SK-N-DZ (cell line): ENCODE measurements around the gene CDYL.
"Not testable (repeated sequence)": the region's sequence is repeated elsewhere in the genome, so short reads cannot be mapped to it uniquely, and the experiment has no call there.

Experiments
- DNase-seq: peaks from one replicate; pipeline ENCODE4 v3.0.0-alpha.2; 2015; ENCODE audit warnings: low spot score

The CDYL gene

DNA sequence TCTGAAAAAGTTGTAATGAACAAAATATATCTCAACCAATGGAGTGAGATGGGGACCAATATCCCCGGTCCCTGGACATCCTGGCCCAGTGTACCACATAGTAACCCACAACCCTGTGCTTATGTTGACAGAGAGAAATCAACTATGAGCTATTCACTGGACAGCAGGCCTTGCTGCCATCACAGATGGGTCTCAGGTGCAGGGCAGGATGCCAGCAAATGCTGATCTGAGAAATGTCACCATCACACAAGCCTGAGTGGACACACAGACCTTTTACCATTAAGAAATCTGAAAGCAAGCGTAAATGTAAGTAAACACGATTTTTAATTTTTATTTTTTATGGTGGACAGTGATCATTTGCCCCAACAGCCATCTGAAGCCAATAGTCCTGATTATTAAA lies 218.5 kb downstream of the CDYL start:
- DNase-seq = no peak

DNA sequence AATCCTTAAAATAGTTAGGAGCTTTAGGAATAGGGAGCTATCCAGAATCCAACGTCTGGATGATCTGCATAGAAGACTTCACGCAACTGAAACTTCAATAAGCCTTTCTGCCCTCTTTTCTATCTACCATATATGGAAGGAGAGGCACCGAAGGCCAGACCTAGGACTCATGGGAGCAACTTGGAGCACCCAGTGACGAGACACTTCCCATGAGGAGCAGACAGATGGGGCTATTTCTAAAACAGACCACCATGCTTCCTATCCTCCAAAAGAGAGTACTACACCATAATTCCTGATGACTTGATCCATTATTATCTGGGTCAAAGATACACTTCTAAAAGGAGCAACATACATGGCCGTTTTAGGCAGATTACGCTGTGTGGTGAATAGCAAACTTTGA lies 221.7 kb downstream of the CDYL start:
- DNase-seq = no peak

DNA sequence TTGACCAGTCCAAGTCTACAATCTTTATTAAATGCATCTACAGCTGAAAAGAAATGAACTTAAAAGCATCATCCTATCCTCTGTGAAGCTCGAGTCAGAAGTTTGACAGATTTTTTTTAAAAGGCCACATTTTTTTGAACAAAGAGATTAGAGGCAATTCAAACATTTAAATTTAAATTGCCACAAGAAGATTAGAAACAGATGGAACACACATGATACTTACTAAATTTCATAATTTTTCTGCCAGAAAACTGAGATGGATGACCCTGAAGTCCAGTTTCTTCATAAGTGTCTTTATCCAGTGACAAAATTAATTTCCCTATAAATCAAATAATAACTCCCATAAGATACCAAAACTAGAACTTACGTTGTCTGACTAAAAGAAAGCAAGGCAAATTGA lies 223.4 kb downstream of the CDYL start:
- DNase-seq = no peak

DNA sequence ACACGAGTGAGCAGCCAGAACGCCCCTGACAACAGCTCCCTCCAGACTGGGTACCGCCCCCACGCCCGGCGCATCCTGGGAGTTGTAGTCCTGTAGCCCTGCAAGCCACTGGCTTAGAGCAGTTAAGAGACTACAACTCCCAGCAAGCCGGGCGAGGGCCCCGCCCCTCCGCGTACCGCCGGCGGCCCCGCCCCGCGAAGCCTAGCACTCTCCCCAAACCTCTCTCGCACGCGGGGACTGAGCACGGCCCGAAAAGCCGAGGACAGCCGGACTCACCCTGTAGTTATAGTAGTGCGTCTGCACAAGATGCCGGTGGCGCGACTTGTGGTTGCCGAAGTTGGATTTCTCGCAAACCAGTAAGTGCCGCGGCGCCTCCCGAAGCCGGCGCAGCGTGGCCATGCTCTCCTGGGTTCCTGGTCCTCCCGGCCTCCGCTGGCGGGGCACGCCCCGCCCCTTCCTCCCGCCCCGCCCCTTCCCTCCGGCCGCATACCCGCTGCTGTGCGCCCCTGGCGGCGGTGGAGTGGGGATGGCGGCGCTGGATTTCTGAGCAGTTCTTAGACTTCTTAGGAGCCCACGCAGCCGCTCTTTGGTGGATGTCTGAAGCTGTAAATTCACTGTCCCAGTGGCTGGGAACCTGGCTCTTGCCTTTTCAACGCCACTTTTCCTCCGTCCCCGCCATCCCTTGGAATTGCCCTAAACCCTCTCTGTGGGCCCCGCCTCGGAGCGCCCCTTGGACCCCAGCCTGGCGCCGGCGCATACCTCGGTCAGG lies 227.6 kb downstream of the CDYL start, which contains the start of gene RPP40:
TSS of gene RPP40 (minus strand) at position 434 of the 769 bp plus-strand sequence. CDS start at position 399, 35 bp downstream.
- peak; percentile 97 for DNase-seq

DNA sequence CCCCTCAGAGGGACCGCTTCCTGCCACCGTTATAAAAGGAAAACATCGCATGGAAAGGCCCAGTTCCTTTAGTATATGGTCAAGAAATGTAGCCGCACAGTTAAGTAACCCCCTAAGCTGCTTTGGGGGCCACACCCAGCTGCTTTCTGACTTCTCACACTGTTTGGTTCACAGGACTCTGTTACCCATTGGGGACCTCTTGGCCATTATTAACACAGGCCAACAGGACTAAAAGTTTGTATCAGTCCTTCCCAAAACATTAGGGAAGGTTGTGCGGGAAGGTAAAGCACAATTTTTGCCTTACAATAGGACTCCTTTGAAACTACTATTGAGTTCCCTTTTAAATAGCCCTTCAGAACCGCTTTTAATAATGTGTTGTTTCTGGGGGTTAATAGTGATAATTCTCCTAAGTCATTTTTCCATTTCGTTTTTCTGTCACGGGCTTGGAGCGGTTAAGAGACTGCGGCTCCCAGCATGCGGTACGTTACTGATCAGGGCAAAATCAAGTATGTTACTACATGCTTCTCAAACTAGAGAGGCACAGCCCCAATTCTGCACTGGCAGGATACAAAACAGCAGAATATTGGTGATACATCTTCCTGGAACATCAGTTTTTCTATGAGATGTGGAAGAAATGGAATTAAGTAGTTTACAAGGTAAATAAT lies 228.3 kb downstream of the CDYL start:
- DNase-seq = no peak

DNA sequence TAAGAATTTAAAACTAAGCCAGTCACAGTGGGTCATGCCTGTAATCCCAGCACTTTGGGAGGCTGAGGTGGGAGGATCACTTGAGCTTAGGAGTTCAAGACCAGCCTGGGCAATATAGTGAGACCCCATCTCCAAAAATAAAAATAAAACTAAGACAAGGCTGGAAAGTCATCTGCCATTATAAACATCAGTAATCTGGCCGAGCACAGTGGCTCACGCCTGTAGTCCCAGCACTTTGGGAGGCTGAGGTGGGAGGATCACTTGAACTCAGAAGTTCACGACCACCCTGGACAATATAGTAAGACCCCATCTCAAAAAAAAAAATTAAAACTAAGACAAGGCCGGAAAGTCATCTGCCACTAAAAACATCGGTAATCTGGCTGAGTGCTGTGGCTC lies 228.8 kb downstream of the CDYL start:
- not testable (repeated sequence) for DNase-seq
